Measurements from ENCODE around the gene RAB11FIP3. TPM values are rescaled to one million over a fixed set of nuclear protein-coding genes. Genes with fewer than 3 reads are reported as not detected.

Gene RAB11FIP3
- total RNA-seq, 1 donor from 2014 or later: 81.5 TPM

DNA sequence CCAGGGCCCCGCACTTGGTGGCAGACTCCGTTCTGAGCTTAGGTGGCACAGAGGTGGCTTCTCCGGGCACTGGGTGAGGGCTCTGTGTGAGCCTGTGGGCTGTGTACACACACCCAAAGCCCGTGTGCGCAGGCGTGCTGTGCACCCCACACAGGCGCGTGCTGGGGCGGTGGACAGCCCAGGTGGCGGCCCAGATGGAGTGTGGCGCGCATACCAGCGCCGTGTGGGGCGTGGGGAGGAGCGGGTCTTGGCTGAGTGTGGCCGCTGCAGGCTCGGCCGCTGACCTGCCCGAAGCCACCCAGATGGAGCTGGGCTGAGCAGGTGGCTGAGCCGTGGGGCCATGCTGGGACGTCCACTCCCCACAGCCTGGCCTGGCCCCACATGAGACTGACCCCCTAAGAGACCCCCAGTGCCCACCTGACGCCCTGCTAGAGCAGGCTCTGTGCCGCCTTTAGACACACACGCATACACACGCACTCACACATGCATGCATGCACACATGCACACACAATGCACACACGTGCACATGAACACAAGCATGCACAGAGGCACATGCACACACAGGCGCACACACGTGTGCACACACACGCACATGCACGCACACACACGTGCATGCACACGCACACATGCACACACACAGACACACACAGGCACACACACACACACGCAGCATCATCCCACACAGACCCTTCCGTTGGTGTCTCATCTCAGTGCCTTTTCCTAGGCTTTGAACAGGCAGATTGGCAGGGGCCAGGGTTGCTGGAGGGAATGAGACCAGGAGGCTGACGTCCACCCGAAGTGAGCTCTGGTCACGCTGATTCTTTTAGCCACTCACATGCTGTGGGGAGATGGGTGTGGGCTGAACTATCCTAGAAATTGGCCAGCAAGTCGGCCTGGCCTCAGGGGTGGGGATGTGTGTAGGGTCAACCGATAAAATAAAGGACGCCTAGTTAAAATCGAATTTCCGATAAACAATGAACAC, 136.8 kb downstream of the RAB11FIP3 start:
- DNase-seq (ENCODE audit: low spot score): no peak
- no peaks in the 10 kb centered on the region for H3K4me1 Mint-ChIP-seq (ENCODE audit: unreplicated experiment)
- H3K4me3 Mint-ChIP-seq (ENCODE audit: unreplicated experiment): no peak overlapping the region
- H3K27me3 Mint-ChIP-seq (ENCODE audit: unreplicated experiment): no peaks in the 10 kb centered on the region
- H3K36me3 Mint-ChIP-seq (ENCODE audit: low read depth, unreplicated experiment): no peaks in the 10 kb centered on the region
- H3K27ac Mint-ChIP-seq (ENCODE audit: unreplicated experiment): no peak overlapping the region
- TF ChIP-seq, protein P1, sequence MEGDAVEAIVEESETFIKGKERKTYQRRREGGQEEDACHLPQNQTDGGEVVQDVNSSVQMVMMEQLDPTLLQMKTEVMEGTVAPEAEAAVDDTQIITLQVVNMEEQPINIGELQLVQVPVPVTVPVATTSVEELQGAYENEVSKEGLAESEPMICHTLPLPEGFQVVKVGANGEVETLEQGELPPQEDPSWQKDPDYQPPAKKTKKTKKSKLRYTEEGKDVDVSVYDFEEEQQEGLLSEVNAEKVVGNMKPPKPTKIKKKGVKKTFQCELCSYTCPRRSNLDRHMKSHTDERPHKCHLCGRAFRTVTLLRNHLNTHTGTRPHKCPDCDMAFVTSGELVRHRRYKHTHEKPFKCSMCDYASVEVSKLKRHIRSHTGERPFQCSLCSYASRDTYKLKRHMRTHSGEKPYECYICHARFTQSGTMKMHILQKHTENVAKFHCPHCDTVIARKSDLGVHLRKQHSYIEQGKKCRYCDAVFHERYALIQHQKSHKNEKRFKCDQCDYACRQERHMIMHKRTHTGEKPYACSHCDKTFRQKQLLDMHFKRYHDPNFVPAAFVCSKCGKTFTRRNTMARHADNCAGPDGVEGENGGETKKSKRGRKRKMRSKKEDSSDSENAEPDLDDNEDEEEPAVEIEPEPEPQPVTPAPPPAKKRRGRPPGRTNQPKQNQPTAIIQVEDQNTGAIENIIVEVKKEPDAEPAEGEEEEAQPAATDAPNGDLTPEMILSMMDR (IDR thresholded peaks at IDR 0.05; ENCODE audit: unreplicated experiment): no peak
- no peaks in the 10 kb centered on the region for H3K9me3 Mint-ChIP-seq (ENCODE audit: unreplicated experiment)

DNA sequence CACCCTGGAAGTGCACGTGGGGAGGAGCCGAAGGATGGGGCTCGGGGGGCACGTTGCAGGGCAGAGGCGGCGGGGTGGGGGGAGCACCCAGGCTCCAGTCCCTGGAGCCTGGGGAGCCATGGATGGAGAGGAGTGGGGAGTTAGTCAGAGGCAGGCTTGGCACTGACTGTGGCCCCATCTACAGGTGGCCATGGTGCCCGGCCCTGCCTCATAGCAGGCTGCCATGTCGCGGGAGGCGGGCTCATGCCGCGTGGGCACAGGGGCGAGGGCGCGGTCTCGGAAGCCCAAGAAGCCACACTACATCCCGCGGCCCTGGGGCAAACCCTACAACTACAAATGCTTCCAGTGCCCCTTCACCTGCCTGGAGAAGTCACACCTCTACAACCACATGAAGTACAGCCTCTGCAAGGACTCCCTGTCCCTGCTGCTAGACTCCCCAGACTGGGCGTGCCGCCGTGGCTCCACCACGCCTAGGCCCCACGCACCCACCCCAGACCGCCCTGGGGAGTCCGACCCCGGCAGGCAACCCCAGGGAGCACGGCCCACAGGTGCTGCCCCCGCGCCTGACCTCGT, 137.7 kb downstream of the RAB11FIP3 start:
- TF ChIP-seq, protein P1 (IDR thresholded peaks at IDR 0.05; ENCODE audit: unreplicated experiment): no peak
- Mint-ChIP-seq H3K4me1 (ENCODE audit: unreplicated experiment) (no peaks in the 10 kb centered on the region), H3K9me3 (ENCODE audit: unreplicated experiment) (no peaks in the 10 kb centered on the region), H3K27ac (ENCODE audit: unreplicated experiment) (no peak overlapping the region), H3K36me3 (ENCODE audit: low read depth, unreplicated experiment) (no peaks in the 10 kb centered on the region), H3K4me3 (ENCODE audit: unreplicated experiment) (no peak overlapping the region), H3K27me3 (ENCODE audit: unreplicated experiment) (no peaks in the 10 kb centered on the region)
- no peak for DNase-seq (ENCODE audit: low spot score)

GRCh38 chr16:564690-565418, 139.4 kb downstream of the RAB11FIP3 start:
- no peaks in the 10 kb centered on the region for H3K4me1 Mint-ChIP-seq (ENCODE audit: unreplicated experiment)
- H3K27ac Mint-ChIP-seq (ENCODE audit: unreplicated experiment): no peak overlapping the region
- no peak for DNase-seq (ENCODE audit: low spot score)
- H3K36me3 Mint-ChIP-seq (ENCODE audit: low read depth, unreplicated experiment): no peaks in the 10 kb centered on the region
- TF ChIP-seq, protein P1 (IDR thresholded peaks at IDR 0.05; ENCODE audit: unreplicated experiment): no peak
- no peaks in the 10 kb centered on the region for H3K9me3 Mint-ChIP-seq (ENCODE audit: unreplicated experiment)
- no peaks in the 10 kb centered on the region for H3K27me3 Mint-ChIP-seq (ENCODE audit: unreplicated experiment)
- H3K4me3 Mint-ChIP-seq (ENCODE audit: unreplicated experiment): no peak overlapping the region

DNA sequence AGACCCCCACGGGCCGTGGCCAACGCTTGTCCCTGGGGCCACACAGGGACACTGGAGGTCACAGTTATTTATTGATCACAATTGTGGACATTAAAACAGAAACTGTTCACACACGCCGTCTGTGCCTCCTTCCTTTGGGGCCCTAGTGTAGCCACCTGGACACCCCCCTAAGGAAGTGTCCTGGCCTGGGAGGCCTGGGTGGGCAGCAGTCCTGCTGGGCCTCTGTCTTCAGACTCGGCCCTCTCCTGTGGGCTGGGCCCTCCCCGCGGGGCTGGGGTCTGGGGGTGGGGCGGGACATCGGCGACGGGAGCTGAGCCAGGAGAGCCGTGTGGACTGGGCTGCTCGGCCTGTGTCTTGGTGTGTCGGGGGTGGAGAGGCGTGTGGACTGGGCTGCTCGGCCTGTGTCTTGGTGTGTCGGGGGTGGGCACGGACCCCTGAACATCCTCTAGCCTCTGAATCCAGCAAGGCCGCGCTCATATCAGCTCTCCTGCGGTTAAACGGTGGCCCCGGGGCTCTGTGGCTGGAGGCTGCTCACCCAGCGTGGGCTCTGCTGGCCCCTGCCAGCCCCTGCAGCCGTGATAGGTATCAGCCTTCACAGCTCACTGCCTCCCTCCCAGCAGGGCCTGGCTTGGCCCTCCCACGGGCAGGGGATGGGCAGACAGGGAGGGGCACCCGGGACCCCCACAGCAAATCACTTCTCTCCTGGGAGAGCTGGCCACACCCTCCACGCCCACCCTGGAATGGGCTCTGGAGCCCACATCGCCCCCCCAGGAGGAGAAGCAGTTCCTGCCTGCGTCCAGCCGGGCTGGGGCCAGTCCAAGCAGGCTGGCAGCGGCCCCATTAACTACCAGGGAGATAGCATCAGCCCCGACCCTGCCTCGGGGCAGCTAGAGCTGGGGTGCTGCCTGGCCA, 140.2 kb downstream of the RAB11FIP3 start:
- Mint-ChIP-seq H3K4me3 (ENCODE audit: unreplicated experiment) (no peak overlapping the region), H3K4me1 (ENCODE audit: unreplicated experiment) (peaks cover under 1% of the 10 kb centered on the region), H3K36me3 (ENCODE audit: low read depth, unreplicated experiment) (no peaks in the 10 kb centered on the region), H3K9me3 (ENCODE audit: unreplicated experiment) (no peaks in the 10 kb centered on the region), H3K27ac (ENCODE audit: unreplicated experiment) (no peak overlapping the region), H3K27me3 (ENCODE audit: unreplicated experiment) (no peaks in the 10 kb centered on the region)
- TF ChIP-seq, protein P1 (IDR thresholded peaks at IDR 0.05; ENCODE audit: unreplicated experiment): no peak
- DNase-seq (ENCODE audit: low spot score): no peak

Data from endothelial cell (in vitro differentiated cells).